Tibial nerve (tissue), 4 donors: Measurements from ENCODE around the gene NLRP6. TPM values are rescaled to one million over a fixed set of nuclear protein-coding genes. Genes with fewer than 3 reads are reported as not detected.

ENCODE experiments used
- DNase-seq, 2 donors: peaks; one replicate each; pipeline ENCODE4 v3.0.0-alpha.2; 2019; ENCODE audit warnings: low spot score in 2 of 2
- H3K27ac ChIP-seq, 4 donors: fragments of 200-600 bp; sonication (generic) in 3 of 4; one replicate each; pipeline ENCODE4 v1.5.1; 2017 to 2019; ENCODE audit warnings: mild to moderate bottlenecking in 1 of 4
- H3K27me3 ChIP-seq, 2 donors: fragments of 200-600 bp; sonication (generic) in 1 of 2; one replicate each; pipeline versions ENCODE4 v1.5.1 to v1.6.0; 2017 to 2019
- H3K36me3 ChIP-seq, 3 donors: fragments of 200-600 bp; sonication (generic); one replicate each; pipeline ENCODE4 v1.5.1; 2018 to 2019
- H3K4me1 ChIP-seq, 4 donors: fragments of 200-600 bp; sonication (generic) in 3 of 4; one replicate each; pipeline ENCODE4 v1.5.1; 2017 to 2019
- H3K4me3 ChIP-seq, 4 donors: fragments of 200-600 bp; sonication (generic) in 3 of 4; one replicate each; pipeline ENCODE4 v1.5.1; 2017 to 2019; ENCODE audit warnings: mild to moderate bottlenecking in 1 of 4, moderate library complexity in 1 of 4
- H3K9me3 ChIP-seq, 4 donors: fragments of 200-600 bp; sonication (generic) in 3 of 4; one replicate each; pipeline ENCODE4 v1.5.1; 2017 to 2019
- CTCF ChIP-seq, 5 experiments: fragments of 200-600 bp in 3 of 5; fragments of 450-650 bp in 2 of 5; sonication (generic) in 3 of 5; IDR thresholded peaks; one replicate each; pipeline ENCODE4 v1.5.1; 2016 to 2019; ENCODE audit warnings: antibody characterized with exemption in 5 of 5, mild to moderate bottlenecking in 3 of 5, moderate library complexity in 2 of 5
- EP300 ChIP-seq, 2 donors: sonication (generic); formaldehyde crosslinking; IDR thresholded peaks; one replicate each; pipeline ENCODE4 v1.6.1; 2017; ENCODE audit warnings: antibody characterized with exemption in 2 of 2, mild to moderate bottlenecking in 1 of 2
- POLR2A ChIP-seq, 2 donors: fragments of 450-650 bp; IDR thresholded peaks; one replicate each; pipeline ENCODE4 v1.6.1; 2017; ENCODE audit warnings: antibody characterized with exemption in 2 of 2, mild to moderate bottlenecking in 2 of 2, moderate library complexity in 2 of 2
- WGBS, 2 donors: methylation state at CpG; one replicate each; pipeline ENCODE4 v1.1.5; 2018; 5-methylcytosine and 5-hydroxymethylcytosine counted together
- total RNA-seq, 4 donors: library from RNA; depleted of rRNA; stranded (reverse); fragments of >200 nt; gene quantifications; one replicate each; pipeline ENCODE4 v1.1.0, GENCODE V29; 2016

The NLRP6 gene
- total RNA-seq, 4 donors from 2014 or later, result 1.0 to 3.3 (median 1.7) TPM

GRCh38 chr11:291281-292210 lies 13.3 kb downstream of the NLRP6 start:
- TF ChIP-seq EP300 (IDR thresholded peaks at IDR 0.05) (no peak), POLR2A (IDR thresholded peaks at IDR 0.05) (no peak), CTCF (IDR thresholded peaks at IDR 0.05) (no peak)
- H3K9me3 ChIP-seq, result no peaks in the 10 kb centered on the region
- H3K27me3 ChIP-seq, result no peaks in the 10 kb centered on the region
- WGBS, 2 donors, result 82 to 84% methylated on average over 44 of the region's 44 CpGs
- peaks cover 0 to 22% (median 15%) of the 10 kb centered on the region in 4 donors for H3K4me1 ChIP-seq
- no peak overlapping the region for H3K27ac ChIP-seq
- H3K36me3 ChIP-seq, result peaks cover 0 to 49% (median 0%) of the 10 kb centered on the region in 3 donors
- DNase-seq, result no peak
- no peak overlapping the region for H3K4me3 ChIP-seq

- TF ChIP-seq POLR2A (IDR thresholded peaks at IDR 0.05) (no peak), EP300 (IDR thresholded peaks at IDR 0.05) (no peak), CTCF (IDR thresholded peaks at IDR 0.05) (no peak)
- DNase-seq, result no peak
- 91% methylated on average over 21 to 26 of the region's 29 CpGs for WGBS, 2 donors
These were observed 14.3 kb downstream of the NLRP6 start for GRCh38 chr11:292211-293121.

GRCh38 chr11:293271-293851 lies 15.2 kb downstream of the NLRP6 start:
- DNase-seq, result no peak
- peaks cover 0 to 49% (median 0%) of the 10 kb centered on the region in 3 donors for H3K36me3 ChIP-seq
- no peak for TF ChIP-seq CTCF (IDR thresholded peaks at IDR 0.05)
- no peak for TF ChIP-seq POLR2A (IDR thresholded peaks at IDR 0.05)
- no peak for TF ChIP-seq EP300 (IDR thresholded peaks at IDR 0.05)
- H3K4me3 ChIP-seq, result no peak overlapping the region
- H3K27ac ChIP-seq, result no peak overlapping the region
- no peaks in the 10 kb centered on the region for H3K27me3 ChIP-seq
- WGBS, 2 donors, result 82 to 83% methylated on average over 16 to 18 of the region's 18 CpGs
- peaks cover 0 to 33% (median 15%) of the 10 kb centered on the region in 4 donors for H3K4me1 ChIP-seq
- no peaks in the 10 kb centered on the region for H3K9me3 ChIP-seq

More at GRCh38 chr11:292211-293121, 14.3 kb downstream of the NLRP6 start:
- peaks cover 0 to 31% (median 17%) of the 10 kb centered on the region in 4 donors for H3K4me1 ChIP-seq
- H3K36me3 ChIP-seq, result peaks cover 0 to 49% (median 0%) of the 10 kb centered on the region in 3 donors
- H3K9me3 ChIP-seq, result no peaks in the 10 kb centered on the region
- no peaks in the 10 kb centered on the region for H3K27me3 ChIP-seq
- no peak overlapping the region for H3K4me3 ChIP-seq
- no peak overlapping the region for H3K27ac ChIP-seq

- WGBS, 2 donors, result 78 to 83% methylated on average over 16 to 27 of the region's 27 CpGs
- peaks cover 0 to 49% (median 0%) of the 10 kb centered on the region in 3 donors for H3K36me3 ChIP-seq
- TF ChIP-seq EP300 (IDR thresholded peaks at IDR 0.05), result no peak
- no peak for TF ChIP-seq POLR2A (IDR thresholded peaks at IDR 0.05)
- TF ChIP-seq CTCF (IDR thresholded peaks at IDR 0.05), result no peak
These were observed 15.8 kb downstream of the NLRP6 start for GRCh38 chr11:293852-294661.

More at GRCh38 chr11:293852-294661, 15.8 kb downstream of the NLRP6 start:
- H3K4me1 ChIP-seq, result peaks cover 0 to 37% (median 14%) of the 10 kb centered on the region in 4 donors
- no peak overlapping the region for H3K27ac ChIP-seq
- no peak overlapping the region for H3K4me3 ChIP-seq
- peaks cover 0 to 5% of the 10 kb centered on the region in 2 donors for H3K27me3 ChIP-seq
- H3K9me3 ChIP-seq, result no peaks in the 10 kb centered on the region
- no peak for DNase-seq
